GM15510 (cell line): ENCODE data around the gene SLC12A1.

Source experiments
- POLR2A ChIP-seq: IDR thresholded peaks from 3 replicates; pipeline ENCODE4 v1.6.1; 2011; ENCODE audit warnings: borderline replicate concordance; ENCODE audit not compliant: insufficient read length; ENCODE audit errors: extremely low read depth

SLC12A1 gene

DNA sequence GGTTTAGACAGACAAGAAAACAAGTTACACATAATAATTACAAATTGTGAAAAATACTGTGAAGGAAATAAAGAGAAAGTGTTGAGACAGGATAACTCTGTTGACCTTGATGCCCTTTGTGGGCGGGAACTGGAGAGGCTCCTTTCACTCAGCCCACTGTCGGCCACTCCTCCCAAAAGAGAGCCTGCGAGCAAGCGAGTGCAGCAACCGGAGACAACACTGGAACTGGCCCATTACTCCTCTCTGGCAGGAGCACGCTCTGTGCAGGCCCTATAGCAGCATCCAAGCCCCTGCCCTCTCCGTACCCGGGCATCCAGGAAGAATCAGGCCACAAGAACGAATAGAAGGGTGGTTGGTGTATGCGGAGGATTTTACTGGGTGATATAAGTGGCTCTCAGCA lies 108.9 kb downstream of the SLC12A1 start:
- no peak for TF ChIP-seq POLR2A

DNA sequence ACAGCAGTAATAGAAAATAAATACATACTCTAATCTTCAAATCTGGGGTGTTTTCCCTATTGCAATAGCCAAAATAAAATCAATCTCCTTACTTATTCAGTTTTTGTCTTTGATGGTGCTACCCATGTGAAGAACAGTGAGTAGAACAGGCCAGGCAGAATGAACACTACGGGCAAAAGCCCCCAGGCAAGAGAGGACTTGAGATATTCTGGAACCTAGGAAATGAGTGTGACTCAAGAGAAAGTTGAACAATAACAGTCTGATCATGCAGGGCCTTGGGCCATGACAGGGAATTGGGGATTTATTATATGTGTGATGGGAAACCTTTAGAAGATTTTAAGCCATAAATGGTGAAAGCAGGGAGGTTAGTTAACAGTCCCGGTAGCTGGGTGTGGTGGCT lies 111.1 kb downstream of the SLC12A1 start:
- no peak for TF ChIP-seq POLR2A

DNA sequence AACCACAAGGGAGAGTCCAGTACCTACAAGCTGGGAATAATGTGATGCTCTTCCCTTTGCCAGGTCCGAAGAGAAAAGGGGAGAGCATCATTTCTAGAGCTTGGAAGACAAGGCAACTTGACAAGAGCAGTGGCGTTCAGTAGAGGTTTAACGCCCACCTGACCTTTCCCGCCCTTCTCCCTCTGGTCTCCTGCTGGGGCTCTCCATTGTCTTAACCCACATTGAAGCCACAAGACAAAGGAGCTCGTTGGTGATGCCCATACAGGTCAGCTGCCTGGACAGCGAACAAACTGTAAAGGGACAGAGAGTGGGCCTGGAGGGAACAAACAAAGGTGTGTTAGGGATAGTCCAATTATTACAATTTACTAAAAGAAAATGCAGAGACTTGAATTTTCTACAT lies 112.0 kb downstream of the SLC12A1 start:
- TF ChIP-seq POLR2A: no peak

DNA sequence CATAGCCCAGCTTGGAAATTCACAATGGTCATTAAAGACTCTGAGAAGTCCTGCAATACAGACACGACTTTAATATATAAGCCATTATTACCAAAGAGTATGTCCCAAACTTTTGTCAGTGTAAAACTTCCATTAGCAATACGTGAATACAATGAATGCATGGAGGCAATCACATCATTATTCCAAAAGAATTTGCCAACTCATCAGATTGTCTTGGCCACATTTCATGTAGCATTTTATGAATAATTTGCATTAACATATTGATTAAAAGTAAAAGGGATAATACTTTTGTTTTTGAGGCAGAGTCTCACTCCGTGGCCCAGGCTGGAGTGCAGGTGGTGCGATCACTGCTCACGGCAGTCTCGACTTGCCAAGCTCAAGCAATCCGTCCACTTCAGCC lies 117.2 kb downstream of the SLC12A1 start:
- no peak for TF ChIP-seq POLR2A

DNA sequence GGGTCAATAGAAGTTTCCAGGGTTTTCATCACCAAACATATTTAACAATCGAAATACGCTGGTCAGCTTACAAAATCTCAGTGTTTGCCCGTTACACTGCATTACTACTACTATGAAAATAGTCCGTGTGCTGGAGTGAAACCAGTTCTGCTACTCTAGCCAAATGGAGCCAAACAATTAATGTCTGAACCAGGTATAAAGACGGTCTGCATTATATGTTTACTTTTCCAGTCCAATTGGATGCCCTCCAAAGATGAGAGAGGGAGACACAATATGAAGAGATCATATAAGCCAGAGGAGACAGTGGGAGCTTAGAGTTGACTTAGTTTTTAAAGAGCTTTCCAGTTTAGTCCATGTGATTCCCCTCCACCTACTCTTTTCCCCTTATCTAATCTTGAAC lies 118.8 kb downstream of the SLC12A1 start:
- TF ChIP-seq POLR2A: no peak

DNA sequence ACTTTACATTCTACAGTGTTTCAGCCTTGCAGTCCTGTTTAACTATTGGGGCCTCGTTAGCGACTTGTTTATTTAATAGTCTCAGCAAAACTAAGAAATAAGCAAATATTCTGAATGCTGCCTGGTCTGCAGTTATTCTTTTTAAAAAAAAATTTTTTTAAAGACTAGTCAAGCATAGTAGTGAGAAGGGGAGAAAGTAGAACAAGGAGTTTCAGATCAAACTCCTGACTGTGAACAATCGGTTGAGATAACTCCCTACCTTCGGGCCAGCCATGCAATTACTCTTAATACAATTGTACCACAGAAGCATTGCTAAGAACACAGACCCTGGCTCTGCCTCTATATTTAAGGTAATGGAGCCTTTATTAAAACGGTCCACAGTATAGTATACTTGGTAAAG lies 119.3 kb downstream of the SLC12A1 start:
- TF ChIP-seq POLR2A: no peak

DNA sequence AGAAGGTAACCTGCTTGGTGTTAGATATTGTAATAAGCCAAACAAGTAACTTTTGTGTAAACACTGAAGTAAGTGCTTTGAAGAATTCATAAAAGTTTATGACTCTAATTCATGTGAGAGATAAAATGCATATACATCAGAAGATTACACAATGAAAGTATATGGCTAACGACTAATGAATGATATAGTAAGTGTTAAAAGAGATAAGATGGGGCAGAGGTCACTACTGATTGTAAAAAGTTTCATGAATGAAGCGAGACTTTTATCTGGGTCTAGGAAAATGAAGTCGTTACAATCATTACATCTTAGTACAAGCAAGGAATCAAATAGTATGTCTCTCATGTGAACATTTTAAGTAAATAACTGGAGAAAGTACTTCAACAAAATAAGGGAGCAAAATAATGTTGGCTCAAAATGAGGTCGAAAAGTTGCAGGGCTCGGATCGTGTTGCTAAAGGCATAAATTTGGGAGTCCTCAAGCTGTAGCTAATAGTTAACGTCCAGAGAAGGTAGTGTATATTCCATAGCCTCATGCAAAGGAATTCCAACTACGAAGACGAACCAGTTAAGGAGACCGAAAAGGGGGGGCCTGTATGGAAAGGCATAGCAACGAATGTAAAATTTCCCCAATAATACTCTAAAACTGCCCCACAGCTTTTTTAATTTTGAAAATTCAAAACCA lies 124.1 kb downstream of the SLC12A1 start:
- TF ChIP-seq POLR2A: no peak

DNA sequence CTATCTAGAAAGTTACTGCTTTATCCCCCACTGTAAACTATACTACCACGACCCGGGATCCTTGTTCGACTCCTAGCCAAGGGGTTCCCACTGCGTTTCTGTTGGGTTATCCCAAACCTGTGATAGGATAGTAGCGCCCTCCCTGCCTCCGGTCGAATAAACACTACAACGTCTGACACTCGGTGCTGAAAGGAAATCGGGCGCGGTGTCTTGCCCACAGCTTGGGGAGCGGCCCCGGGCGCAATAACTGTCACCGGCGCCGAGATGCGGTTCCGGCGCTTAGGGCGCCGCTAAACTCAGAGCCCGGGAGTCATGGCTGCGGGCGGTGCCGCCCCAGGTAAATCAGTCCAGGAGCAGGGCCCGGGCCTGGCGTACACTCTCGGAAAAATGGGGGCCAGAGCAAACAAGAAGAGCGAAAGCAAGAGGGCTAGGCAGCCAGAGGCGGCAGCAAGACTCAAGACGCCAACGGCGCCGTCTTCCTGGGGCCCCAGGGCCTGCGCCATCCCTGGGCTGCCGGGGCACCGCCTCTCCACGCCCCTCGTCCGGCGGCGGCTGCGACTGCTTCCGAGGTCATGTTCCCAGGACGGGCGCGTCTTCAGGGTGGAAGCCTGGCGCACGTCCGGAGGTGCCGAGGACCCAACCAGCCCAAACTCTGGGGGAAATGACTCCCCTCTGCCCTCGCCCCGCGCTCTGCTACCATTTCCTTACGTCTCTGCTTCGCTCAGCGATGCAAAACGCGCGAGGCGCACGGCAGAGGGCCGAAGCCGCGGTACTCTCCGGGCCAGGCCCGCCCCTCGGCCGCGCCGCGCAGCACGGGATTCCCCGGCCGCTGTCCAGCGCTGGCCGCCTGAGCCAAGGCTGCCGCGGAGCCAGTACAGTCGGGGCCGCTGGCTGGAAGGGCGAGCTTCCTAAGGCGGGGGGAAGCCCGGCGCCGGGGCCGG lies 125.0 kb downstream of the SLC12A1 start, which contains the start of gene DUT:
TSS of gene DUT (plus strand) at position 575 of the 941 bp plus-strand sequence. CDS start at position 662, 87 bp downstream.
- peak; percentile 91 for TF ChIP-seq POLR2A

DNA sequence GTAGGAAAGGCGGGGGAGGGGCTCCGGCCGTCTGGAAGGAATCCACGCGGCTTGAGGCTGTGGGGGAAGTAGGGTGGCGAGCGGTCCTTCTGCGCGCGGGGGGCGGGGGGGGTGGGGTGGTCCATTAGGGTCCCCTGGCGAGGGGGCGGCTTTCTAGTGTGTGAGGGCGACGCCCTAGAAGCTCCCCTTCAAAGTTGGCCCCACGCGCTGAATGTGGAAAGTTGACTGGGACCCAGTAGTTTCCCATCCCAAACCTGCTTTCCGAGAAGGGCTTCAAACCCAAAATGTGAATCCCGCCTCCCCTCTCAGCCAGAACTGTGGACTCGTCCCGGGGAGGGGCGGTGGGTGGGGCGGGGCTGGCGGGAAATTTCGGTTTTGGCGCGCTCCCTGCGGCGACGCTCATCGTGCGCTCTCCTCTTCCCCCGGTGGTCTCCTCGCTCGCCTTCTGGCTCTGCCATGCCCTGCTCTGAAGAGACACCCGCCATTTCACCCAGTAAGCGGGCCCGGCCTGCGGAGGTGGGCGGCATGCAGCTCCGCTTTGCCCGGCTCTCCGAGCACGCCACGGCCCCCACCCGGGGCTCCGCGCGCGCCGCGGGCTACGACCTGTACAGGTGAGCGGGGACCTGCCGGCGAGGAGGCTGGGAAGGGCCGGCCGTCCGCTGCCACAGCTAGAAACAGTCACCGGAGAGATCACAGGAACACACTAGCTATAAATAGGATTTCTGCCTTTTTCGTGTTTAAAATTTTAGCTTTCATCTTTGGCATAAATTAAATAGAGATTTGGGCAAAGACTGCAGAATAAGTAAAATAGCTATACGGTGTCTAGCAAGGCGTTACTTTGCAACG lies 125.9 kb downstream of the SLC12A1 start:
- TF ChIP-seq POLR2A: peak; percentile 47

DNA sequence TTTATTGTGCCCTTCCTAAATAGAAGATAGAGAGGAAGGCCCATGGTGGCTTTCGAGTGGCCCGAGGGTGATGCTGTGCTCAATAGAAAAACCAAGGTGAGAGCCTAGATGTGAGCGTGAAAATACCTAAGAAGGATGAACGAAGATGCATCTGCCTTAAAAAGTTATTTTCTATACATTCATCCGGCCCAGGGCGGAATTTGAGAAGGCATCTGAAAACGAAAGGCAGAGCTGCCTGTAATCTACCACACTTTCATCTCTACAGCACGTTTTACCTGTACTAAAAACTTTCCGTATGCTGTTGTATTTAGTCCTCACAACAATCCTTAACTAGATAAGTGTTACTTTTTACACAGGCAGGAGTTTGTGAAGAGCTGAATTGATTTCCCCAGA lies 126.5 kb downstream of the SLC12A1 start:
- TF ChIP-seq POLR2A: no peak

DNA sequence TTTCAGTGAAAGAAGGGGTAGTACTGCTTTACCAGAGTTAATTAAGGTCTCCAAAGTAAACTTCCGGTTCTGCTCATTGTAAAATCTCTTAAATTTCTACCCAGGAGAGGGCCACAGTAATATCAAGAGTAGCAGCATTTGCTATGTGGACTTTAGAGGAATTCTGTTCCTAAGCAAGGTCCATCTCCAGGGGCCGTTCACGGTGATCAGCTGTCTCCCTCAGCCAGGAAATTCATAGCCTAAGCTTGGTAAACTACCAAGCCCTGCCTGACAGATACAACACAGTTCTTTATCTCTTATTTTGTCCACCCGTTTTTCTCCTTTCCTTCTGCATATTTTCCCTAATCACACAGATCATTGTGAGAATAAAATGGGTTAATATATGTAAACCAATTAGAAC lies 127.4 kb downstream of the SLC12A1 start:
- no peak for TF ChIP-seq POLR2A

DNA sequence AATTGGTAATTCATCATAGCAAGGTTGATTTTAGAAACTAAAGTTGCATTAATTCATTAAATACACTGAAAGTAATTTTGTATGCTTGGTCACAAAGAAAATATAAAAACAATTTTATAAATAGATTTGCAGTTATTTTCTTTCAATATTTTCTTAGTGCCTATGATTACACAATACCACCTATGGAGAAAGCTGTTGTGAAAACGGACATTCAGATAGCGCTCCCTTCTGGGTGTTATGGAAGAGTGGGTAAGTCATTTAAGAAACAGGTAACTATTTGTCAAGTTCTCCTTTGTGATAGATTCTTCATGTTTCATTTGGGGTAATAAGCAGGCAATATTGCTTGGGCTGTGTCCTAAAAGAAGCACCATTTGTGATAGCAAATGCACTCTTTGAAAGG lies 128.2 kb downstream of the SLC12A1 start:
- TF ChIP-seq POLR2A: no peak

DNA sequence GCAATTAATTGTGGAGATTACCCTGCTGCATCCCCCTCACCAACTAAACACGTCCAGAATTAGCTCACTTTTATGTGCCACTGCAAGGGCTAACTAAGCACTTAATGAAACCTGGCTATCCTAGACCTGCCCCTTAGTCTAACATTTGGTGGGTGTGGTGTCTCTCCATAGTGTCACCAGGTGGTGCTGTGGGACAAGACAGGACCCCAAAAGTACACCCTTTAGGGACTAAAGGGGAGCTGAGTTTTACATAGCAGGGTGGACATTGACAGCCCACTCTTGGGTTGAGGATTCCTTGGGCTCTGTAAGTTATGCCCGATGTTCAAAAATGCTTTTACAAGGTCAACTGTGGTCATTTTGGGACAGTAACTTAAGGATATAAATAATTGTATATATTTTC lies 130.8 kb downstream of the SLC12A1 start:
- no peak for TF ChIP-seq POLR2A

DNA sequence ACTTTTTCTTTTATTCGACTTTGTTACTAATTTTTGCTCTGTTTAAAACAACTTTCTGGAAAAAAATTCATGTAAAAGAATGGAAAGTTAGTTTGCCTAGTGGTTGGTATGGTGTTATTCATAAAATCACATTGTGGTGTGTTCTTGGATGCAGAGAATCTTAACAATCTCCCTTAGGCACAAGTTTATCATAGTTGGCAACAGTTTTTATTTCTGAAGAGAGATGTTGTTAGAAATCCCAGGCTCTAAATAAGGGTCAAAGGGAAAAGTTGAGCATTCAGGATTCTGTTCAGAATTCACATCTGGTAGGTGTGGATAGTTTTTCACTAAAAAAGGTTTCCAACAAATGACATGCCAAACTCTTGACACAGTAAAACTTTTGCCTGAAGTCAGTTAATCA lies 131.5 kb downstream of the SLC12A1 start:
- no peak for TF ChIP-seq POLR2A

DNA sequence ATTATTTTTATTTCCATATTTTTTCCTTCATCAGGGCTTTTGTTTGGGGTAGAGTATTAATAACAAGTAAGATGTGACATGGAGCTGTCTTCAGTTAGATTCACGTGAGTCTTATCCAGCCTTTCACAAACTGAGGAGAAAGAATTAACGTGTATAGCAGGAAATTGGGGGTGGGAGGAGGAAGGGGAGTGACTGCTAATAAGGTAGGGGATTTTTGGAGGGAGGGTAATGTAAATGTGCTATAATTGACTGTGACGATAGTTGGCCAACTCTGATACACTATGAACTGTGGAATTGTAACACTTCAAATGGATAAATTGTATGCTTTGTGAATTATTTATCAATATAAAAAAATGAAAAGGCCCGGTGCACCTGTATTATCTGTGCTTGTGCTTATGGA lies 134.0 kb downstream of the SLC12A1 start:
- TF ChIP-seq POLR2A: no peak

DNA sequence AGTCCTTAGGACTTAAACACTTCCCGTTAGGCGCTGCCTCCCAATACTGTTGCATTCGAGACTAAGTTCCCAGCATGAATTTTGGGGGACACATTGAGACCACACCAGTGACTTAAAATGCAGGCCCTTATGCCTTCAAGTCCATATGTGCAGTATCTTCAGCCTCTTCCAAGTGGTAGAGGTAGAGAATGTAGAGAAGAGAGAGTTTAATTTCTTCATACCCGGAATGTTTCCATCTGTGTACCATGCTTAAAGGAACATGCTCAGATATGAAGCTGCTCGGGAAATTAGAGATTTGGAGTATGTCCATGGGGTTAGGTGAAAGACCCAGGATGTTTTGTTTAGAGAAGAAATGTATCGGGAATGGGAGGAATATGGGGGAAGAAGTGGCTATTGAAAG lies 137.8 kb downstream of the SLC12A1 start:
- TF ChIP-seq POLR2A: no peak

DNA sequence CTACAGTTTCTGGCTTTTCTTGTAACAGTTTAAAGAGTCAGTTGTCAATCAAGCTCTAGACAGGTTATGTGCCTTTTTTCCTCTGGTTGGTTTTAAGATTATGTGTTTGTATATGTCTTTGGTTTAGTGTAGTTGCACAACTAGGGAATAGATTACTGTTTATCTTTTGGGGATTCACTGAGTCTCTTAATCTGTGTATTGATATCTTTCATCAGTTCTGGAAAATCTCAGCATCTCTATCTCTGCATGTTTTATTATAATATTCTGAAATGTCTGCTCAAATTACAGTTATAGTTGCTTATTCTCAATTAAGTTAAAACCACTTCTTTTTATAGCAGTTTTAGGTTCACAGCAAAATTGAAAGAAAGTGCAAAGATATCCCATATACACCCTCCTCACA lies 139.4 kb downstream of the SLC12A1 start:
- no peak for TF ChIP-seq POLR2A
